DMS114 treated with DMSO at 0.1 percent for 48 hours (cell line): ENCODE results near the gene HOXA1.

Experiments
- DNase-seq: peaks from one replicate; lab custom pipeline; 2025; ENCODE audit not compliant: unreplicated experiment; lab: John Stamatoyannopoulos, UW

HOXA1 gene

GRCh38 chr7:27095897-27096767, at the start of gene HOXA1:
Gene HOXA1, minus strand, starts transcription at chr7:27096000. Its CDS starts 88 bp downstream, at chr7:27095912.
- peak; percentile 91 for DNase-seq

- DNase-seq = no peak
These were observed 49.5 kb upstream of the HOXA1 start for GRCh38 chr7:27145165-27145913.

DNA sequence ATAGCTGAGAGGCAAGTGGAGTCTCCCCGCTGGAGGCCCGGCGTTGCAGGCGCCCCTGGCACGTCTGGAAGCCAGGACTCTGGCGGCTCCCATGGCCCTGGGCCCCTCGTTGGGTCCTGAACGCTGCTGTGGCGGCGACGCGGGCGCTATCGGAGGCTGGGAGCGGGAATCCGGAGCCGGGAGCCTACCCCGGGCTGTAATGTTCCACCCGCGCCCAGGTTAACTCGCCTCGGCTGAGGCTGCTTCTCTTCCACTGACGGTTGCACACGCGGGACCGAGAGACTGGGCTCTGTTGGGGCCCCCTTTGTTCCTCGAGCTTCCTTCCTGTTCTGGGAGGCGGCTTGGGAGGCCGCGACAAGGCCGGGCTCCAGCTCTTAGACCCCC, 49.0 kb upstream of the HOXA1 start:
- DNase-seq = no peak

DNA sequence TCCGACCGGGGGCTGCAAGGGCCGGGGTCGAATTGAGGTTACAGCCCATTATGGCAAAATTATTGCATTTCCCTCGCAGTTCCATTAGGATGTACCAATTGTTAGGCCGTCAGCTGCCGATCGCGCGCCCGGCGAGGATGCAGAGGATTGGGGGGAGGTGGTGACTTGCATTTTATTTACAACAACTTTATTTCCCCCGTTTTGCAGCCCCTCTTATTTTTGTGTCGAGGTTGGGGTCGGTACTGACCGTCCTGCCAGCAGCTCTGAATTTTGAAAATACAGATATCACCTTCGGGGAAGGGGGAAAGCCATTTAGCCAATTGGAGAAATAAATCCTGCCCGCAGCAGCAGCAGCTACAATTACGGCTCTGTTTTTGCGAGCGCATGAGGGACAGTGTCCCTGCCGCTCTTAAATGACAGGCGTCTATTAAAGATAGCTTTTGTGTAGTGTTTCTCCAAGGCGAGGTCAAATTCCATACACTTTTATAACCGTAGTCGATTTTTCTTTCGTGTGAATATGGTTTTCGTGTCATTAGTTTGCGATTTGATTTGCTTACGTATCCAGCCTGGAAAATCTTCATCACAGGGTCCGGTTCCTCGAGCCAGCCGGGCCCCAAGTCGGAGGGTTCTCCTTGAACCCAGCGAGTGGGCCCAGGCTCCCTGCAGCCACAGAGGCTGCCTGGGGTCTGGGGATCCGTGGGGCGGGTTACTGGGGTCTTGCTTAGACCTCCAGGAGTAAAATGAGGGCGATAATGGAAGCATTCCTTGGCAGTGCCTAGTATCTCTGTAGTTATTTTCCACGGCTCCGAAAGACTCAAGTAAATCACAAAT, 48.4 kb upstream of the HOXA1 start:
- DNase-seq = no peak

GRCh38 chr7:27143023-27143949, 47.5 kb upstream of the HOXA1 start, which contains the start of gene HOXA5:
Gene HOXA5, minus strand, starts transcription at chr7:27143681. Its CDS starts 74 bp downstream, at chr7:27143607.
- peak; percentile 95 for DNase-seq

DNA sequence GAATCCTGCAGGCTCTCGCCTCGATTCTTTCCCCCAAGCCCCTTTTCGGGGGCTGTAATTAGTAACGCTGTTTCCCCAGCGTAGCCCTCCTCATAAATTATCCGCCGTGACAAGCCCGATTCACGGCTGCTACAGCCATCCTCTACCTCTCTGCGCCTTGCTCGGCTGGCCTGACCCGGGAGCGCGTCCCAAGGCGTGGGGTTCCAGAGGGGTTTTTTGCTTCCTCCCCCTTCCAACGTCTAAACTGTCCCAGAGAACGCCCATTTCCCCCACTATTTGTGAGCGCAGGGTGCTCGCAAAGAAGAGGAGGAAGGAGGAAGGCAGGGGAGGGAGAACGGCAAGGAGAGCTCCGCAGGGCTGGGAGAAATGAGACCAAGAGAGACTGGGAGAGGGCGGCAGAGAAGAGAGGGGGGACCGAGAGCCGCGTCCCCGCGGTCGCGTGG, 46.8 kb upstream of the HOXA1 start:
- no peak for DNase-seq

DNA sequence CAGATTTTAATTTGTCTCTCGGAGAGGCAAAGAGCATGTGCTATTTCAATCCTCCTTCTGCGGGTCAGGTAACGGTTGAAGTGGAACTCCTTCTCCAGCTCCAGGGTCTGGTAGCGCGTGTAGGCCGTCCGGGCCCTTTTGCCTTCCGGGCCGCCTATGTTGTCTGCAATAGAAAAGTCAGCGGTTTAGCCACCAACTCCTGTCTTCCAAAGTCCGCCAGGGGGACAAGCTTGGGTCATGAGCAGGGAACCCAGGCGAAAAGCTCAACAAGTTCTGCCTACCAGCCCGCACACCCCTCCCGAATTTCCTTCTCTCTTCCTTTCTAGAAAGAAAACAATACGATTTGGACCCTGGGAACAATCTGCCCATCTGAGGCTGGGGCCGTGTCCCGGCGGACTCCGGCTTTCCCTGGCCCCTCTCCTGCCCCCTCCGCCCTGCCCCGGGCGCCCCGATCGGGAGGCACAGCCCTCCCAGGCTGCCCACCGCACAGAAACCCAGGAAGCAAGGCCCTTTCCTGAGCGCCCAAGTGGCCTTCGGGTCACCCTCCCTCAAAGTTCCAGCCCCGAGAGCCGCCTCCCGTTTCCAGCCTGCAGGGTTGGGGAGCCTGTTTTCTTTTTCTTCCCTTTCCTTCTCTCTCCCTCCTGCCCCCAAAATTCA, 46.3 kb upstream of the HOXA1 start:
- DNase-seq = no peak

GRCh38 chr7:27141137-27141922, 45.5 kb upstream of the HOXA1 start:
- DNase-seq = no peak

DNA sequence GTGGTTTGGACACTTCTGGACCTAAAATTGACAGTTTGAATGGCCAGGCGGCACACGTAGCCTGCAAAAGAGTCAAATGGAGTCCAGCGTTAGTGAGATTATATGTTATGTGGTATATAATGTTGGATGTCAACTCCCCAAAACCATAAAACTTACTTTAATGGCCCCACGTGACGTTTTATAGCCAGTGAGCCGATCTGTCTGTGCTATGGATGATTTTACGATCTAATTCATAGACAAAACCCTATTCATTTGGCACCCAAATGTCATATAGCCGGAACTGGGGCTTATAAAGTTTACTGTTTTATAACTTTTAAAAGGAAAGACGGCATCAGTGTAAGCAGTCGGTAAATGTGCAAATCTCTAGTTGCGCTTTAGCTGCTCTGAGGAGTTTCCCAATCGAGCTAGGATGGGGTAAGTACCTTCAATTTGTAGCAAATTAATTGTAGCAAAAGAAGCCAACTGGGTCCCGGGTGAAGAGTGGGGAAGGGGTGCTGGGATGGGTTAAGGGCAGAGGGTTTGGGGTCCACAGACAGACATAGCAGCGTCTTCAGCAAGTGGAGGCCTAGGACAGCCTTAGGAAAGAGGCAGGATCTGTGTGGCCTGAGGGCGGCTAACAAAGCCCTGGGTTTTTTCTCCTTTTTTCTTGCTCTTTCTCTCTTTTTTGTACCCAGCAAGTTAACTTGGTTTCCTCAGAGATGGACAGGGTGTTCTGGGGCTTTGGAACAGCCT, 44.5 kb upstream of the HOXA1 start:
- DNase-seq = no peak

GRCh38 chr7:27139334-27140125, 43.7 kb upstream of the HOXA1 start:
- DNase-seq = no peak

DNA sequence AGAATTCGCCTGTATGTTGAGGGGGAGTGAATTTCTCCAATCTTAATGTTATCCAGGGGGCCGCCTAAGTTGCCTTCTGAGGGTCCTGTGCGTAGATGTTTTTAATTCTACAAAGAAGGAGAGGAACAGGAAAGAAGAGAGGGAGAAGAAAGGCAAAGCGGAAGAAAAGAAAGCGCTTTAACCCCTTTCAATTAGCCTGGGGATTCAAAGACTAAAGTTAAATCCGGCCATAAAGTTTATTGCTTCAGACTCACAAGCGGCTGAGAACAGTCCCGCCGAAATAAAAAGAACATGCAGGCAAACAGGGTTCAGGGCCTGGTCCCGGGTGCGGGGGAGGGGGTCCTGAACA, 43.2 kb upstream of the HOXA1 start:
- DNase-seq = no peak

GRCh38 chr7:27138472-27138871, 42.7 kb upstream of the HOXA1 start:
- no peak for DNase-seq

GRCh38 chr7:27137640-27138315, 42.0 kb upstream of the HOXA1 start:
- DNase-seq = no peak

DNA sequence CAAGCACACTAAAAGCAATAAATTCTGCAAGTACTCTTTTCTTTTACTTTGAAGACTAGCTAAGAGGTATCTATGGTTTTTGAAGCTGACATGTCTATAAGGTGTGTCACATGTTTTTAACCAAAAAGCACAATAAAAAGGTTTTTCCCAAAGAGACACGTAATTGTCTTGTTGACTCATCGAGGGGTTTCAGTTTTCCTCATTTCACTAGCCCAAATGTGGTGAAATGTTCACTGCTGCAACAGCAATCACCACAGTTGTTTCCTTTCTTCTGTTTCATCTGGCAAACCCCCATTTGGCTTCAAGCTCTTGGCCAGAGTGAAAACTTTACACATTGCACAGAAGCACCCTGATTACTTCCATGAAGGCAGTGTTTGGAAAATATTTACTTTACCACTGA, 38.6 kb upstream of the HOXA1 start:
- no peak for DNase-seq

DNA sequence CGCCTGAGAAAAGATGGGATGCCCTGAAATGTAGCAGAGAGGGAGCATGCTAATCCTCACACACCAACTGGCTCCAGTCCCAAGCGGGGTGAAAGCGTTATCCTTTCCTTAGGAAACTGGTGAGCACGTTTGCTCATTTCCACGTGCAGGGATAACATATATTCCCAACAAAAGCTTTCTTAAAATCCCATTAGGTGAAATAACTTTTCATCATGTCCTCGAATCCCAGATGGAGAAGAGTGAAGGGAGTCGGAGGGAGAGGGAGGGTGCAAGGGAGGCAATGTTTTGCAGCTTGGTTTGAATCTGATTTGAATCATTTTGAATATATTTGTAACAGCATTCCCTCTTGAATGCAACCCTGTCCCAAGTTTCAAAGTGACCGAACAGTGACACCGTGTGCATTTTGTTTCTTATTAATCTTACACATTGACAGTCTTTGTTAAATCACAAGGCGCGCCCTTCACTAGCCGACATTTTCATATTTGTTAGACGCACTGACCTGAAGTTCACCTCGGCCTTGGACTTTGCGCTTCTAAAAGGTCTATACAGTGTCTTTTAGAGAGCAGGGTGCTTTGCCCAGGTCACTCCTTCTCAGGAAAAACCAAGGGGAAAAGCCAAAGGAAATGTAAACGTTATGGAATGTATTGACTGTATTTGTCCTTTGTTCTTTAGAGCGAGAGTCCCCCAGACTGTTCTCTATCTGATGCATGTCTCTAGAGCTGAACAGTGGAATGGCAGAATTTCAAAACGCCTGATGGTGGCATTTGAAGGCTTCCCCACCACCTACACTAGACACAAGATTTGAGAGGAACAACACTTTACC, 37.8 kb upstream of the HOXA1 start:
- DNase-seq = peak; percentile 74

DNA sequence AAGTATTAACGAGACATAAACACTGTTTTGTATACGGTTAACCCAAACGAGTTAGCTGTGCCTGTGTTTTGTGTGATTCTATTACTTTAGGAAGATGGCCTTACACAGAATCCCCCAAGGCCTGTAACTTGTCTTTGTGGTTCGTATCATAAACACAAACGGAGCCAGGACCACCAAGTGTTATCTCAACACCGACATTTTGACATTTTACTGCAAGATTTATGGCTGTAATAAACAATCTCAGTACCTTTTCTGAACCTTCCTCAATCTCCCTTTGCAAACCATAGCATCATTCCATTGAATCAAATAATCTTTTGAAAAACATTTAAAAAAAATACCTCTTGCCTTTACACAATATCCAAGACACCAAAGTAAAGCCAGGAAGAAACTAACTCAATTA, 37.2 kb upstream of the HOXA1 start:
- no peak for DNase-seq
